HepG2 (cell line): ENCODE data around the gene MXD3.

ENCODE experiments used
- GABPA ChIP-seq, 2 experiments: IDR thresholded peaks; 2 replicates each; pipeline ENCODE4 v1.6.1; 2011 to 2016; ENCODE audit warnings: low read depth in 2 of 2, low read length in 1 of 2, missing biosample characterization in 1 of 2, missing genetic modification characterization in 1 of 2
- TEAD3 ChIP-seq: optimal IDR thresholded peaks from 2 replicates; pipeline ENCODE3; 2016; ENCODE audit warnings: borderline replicate concordance
- ZKSCAN5 ChIP-seq: sonication (generic); formaldehyde crosslinking; IDR thresholded peaks from 2 replicates; pipeline ENCODE4 v1.5.1; 2020; ENCODE audit warnings: mild to moderate bottlenecking, missing genetic modification reagents
- ZNF3 ChIP-seq: IDR thresholded peaks from 2 replicates; pipeline ENCODE4 v1.7.0; 2017; ENCODE audit warnings: inconsistent platforms
- TF ChIP-seq, protein P1 (sequence below): sonication (generic); formaldehyde crosslinking; IDR thresholded peaks from 2 replicates; pipeline ENCODE4 v1.5.0; 2020; ENCODE audit warnings: mild to moderate bottlenecking, missing genetic modification reagents, moderate library complexity
- TF ChIP-seq, protein P2 (sequence below): sonication (generic); formaldehyde crosslinking; IDR thresholded peaks from 2 replicates; pipeline ENCODE4 v1.9.0; 2022; ENCODE audit warnings: missing genetic modification reagents, mild to moderate bottlenecking, borderline replicate concordance

DNA sequence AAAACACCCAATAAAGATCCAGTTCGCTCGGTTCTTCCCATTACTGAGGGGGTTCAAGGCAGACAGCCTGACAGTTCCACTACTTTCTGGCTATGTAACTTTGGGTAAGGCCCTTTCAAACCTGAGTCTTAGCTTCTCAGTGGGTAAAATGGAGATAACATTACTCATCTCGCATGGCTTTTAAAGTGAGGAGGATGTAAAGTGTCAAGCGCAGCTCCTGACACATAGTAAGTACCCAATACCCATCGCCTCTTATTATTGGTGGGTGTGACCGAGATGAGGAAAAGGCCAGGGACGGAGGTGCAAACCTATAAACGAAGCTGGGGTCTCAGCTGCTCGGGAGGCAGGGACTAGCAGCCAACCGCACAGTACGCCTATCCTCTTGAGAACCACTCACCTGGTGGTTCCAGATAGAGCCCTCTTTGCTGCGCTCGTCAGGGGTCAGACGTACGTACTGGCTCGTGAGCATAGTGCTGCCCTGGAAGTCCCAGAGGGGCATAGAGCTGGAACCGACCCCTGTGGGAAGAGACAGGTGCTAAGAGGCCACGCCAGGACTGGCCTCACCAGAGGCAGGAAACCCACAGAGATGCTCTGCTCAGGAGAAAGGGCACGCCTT, 39.2 kb upstream of the MXD3 start:
- TF ChIP-seq, protein P1, sequence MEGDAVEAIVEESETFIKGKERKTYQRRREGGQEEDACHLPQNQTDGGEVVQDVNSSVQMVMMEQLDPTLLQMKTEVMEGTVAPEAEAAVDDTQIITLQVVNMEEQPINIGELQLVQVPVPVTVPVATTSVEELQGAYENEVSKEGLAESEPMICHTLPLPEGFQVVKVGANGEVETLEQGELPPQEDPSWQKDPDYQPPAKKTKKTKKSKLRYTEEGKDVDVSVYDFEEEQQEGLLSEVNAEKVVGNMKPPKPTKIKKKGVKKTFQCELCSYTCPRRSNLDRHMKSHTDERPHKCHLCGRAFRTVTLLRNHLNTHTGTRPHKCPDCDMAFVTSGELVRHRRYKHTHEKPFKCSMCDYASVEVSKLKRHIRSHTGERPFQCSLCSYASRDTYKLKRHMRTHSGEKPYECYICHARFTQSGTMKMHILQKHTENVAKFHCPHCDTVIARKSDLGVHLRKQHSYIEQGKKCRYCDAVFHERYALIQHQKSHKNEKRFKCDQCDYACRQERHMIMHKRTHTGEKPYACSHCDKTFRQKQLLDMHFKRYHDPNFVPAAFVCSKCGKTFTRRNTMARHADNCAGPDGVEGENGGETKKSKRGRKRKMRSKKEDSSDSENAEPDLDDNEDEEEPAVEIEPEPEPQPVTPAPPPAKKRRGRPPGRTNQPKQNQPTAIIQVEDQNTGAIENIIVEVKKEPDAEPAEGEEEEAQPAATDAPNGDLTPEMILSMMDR: no peak
- TF ChIP-seq ZNF3 (CRISPR knock-in tag) (no peak), GABPA (IDR thresholded peaks at IDR 0.05; ENCODE audit: low read depth, low read length) (no peak), GABPA (CRISPR knock-in tag; IDR thresholded peaks at IDR 0.05; ENCODE audit: low read depth) (no peak), TEAD3 (CRISPR knock-in tag) (no peak), ZKSCAN5 (CRISPR knock-in tag) (no peak)
- TF ChIP-seq, protein P2, sequence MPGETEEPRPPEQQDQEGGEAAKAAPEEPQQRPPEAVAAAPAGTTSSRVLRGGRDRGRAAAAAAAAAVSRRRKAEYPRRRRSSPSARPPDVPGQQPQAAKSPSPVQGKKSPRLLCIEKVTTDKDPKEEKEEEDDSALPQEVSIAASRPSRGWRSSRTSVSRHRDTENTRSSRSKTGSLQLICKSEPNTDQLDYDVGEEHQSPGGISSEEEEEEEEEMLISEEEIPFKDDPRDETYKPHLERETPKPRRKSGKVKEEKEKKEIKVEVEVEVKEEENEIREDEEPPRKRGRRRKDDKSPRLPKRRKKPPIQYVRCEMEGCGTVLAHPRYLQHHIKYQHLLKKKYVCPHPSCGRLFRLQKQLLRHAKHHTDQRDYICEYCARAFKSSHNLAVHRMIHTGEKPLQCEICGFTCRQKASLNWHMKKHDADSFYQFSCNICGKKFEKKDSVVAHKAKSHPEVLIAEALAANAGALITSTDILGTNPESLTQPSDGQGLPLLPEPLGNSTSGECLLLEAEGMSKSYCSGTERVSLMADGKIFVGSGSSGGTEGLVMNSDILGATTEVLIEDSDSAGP (CRISPR knock-in tag): no peak
